ENCODE measurements around the gene ANKRD28. TPM values are rescaled to one million over a fixed set of nuclear protein-coding genes. Genes with fewer than 3 reads are reported as not detected.

The ANKRD28 gene
- total and polyA plus RNA-seq, 2 experiments from 2014 or later, result 15.2 to 61.3 TPM

GRCh38 chr3:15795651-15796308 is 2.0 kb downstream of the ANKRD28 start (continued):
- TF ChIP-seq REST (IDR thresholded peaks at IDR 0.05; ENCODE audit: unreplicated experiment), result no peak
- no peak for TF ChIP-seq POLR2AphosphoS5 (IDR thresholded peaks at IDR 0.05; ENCODE audit: low read depth)
- no peak for TF ChIP-seq CTCF (conservative IDR thresholded peaks at IDR 0.05; ENCODE audit: low read depth in 2 of 2)
- TF ChIP-seq, protein P1, sequence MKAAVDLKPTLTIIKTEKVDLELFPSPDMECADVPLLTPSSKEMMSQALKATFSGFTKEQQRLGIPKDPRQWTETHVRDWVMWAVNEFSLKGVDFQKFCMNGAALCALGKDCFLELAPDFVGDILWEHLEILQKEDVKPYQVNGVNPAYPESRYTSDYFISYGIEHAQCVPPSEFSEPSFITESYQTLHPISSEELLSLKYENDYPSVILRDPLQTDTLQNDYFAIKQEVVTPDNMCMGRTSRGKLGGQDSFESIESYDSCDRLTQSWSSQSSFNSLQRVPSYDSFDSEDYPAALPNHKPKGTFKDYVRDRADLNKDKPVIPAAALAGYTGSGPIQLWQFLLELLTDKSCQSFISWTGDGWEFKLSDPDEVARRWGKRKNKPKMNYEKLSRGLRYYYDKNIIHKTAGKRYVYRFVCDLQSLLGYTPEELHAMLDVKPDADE (IDR thresholded peaks at IDR 0.05), result no peak
- TF ChIP-seq JUNB (IDR thresholded peaks at IDR 0.05; ENCODE audit: unreplicated experiment), result no peak
- TF ChIP-seq NANOG (IDR thresholded peaks at IDR 0.05; ENCODE audit: borderline replicate concordance), result no peak
- TF ChIP-seq ZNF331 (CRISPR knock-in tag; IDR thresholded peaks at IDR 0.05; ENCODE audit: low read depth), result no peak
- TF ChIP-seq CREB1 (CRISPR knock-in tag; IDR thresholded peaks at IDR 0.05; ENCODE audit: low read depth), result no peak

DNA sequence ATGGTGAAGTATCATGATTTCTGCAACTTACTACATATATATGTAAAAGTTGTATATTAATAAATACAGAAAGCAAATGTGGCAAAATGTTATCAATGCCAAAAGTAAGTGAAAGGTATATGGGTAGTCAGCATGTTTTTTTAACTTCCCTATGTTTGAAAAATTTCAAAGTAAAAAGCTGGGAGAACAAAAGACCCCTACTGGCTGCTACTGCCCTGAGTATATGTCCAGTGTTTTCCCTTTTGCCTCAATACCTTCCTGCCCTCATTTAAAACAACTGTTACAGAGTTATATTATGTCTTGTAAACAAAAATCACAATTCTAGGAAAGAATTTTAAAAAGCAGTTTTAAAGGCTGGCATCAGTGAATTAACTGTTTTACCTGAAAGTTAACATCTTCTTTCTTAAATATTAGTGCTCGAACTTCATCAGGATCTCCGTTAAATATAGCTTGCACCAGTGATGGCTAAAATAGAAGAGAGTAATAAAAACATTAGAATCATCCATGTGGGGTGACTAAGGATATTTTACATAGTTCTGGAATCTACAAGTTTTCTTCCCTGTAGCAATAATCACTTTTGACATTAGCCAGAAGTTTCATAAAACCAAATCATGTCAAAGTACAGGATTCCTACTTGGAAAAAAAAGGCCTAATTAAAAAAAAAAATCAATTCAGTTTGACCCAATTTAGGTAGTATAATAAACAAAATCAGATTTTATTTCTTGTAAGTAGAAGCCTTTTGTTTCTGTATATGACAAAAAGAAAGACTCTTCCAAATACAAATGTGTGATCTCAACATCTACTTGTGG is 2.7 kb downstream of the ANKRD28 start:
- Histone ChIP-seq H3K4me3 (no peak overlapping the region), H3K27ac (ENCODE audit: low read depth) (no peak overlapping the region), H3K36me3 (ENCODE audit: insufficient read depth) (no peaks in the 10 kb centered on the region), H3K27me3 (ENCODE audit: insufficient read depth) (no peaks in the 10 kb centered on the region), H3K9me2 (ENCODE audit: insufficient read depth) (no peaks in the 10 kb centered on the region), H3K4me2 (no peak overlapping the region), H2AFZ (no peak overlapping the region), H3K4me1 (ENCODE audit: insufficient read depth) (peaks cover 32% of the 10 kb centered on the region), H3F3A (replicated peaks; ENCODE audit: low read depth) (no peaks in the 10 kb centered on the region), H4K20me1 (replicated peaks; ENCODE audit: insufficient read depth) (0 out of 2 replicates have a peak, but pooled peaks cover 2% of the 10 kb centered on the region), H3K79me2 (replicated peaks; ENCODE audit: insufficient read depth) (peaks cover 57% of the 10 kb centered on the region)
- Mint-ChIP-seq H3K9me3 (no peaks in the 10 kb centered on the region), H3K27ac (peak overlapping the region; percentile 13), H3K27me3 (ENCODE audit: insufficient read depth, low read depth, poor library complexity) (peaks cover 2% of the 10 kb centered on the region), H3K4me3 (no peak overlapping the region), H3K4me1 (peaks cover 33% of the 10 kb centered on the region), H3K36me3 (ENCODE audit: low read depth) (peaks cover 4% of the 10 kb centered on the region; the same call in 2 of the 3 replicates)
- DNase-seq (ENCODE audit: low spot score) (no peak), ATAC-seq (no peak)
- TF ChIP-seq EZH2phosphoT487 (IDR thresholded peaks at IDR 0.05; ENCODE audit: unreplicated experiment) (no peak), CREB1 (CRISPR knock-in tag; IDR thresholded peaks at IDR 0.05; ENCODE audit: low read depth) (no peak)
- TF ChIP-seq, protein P2, sequence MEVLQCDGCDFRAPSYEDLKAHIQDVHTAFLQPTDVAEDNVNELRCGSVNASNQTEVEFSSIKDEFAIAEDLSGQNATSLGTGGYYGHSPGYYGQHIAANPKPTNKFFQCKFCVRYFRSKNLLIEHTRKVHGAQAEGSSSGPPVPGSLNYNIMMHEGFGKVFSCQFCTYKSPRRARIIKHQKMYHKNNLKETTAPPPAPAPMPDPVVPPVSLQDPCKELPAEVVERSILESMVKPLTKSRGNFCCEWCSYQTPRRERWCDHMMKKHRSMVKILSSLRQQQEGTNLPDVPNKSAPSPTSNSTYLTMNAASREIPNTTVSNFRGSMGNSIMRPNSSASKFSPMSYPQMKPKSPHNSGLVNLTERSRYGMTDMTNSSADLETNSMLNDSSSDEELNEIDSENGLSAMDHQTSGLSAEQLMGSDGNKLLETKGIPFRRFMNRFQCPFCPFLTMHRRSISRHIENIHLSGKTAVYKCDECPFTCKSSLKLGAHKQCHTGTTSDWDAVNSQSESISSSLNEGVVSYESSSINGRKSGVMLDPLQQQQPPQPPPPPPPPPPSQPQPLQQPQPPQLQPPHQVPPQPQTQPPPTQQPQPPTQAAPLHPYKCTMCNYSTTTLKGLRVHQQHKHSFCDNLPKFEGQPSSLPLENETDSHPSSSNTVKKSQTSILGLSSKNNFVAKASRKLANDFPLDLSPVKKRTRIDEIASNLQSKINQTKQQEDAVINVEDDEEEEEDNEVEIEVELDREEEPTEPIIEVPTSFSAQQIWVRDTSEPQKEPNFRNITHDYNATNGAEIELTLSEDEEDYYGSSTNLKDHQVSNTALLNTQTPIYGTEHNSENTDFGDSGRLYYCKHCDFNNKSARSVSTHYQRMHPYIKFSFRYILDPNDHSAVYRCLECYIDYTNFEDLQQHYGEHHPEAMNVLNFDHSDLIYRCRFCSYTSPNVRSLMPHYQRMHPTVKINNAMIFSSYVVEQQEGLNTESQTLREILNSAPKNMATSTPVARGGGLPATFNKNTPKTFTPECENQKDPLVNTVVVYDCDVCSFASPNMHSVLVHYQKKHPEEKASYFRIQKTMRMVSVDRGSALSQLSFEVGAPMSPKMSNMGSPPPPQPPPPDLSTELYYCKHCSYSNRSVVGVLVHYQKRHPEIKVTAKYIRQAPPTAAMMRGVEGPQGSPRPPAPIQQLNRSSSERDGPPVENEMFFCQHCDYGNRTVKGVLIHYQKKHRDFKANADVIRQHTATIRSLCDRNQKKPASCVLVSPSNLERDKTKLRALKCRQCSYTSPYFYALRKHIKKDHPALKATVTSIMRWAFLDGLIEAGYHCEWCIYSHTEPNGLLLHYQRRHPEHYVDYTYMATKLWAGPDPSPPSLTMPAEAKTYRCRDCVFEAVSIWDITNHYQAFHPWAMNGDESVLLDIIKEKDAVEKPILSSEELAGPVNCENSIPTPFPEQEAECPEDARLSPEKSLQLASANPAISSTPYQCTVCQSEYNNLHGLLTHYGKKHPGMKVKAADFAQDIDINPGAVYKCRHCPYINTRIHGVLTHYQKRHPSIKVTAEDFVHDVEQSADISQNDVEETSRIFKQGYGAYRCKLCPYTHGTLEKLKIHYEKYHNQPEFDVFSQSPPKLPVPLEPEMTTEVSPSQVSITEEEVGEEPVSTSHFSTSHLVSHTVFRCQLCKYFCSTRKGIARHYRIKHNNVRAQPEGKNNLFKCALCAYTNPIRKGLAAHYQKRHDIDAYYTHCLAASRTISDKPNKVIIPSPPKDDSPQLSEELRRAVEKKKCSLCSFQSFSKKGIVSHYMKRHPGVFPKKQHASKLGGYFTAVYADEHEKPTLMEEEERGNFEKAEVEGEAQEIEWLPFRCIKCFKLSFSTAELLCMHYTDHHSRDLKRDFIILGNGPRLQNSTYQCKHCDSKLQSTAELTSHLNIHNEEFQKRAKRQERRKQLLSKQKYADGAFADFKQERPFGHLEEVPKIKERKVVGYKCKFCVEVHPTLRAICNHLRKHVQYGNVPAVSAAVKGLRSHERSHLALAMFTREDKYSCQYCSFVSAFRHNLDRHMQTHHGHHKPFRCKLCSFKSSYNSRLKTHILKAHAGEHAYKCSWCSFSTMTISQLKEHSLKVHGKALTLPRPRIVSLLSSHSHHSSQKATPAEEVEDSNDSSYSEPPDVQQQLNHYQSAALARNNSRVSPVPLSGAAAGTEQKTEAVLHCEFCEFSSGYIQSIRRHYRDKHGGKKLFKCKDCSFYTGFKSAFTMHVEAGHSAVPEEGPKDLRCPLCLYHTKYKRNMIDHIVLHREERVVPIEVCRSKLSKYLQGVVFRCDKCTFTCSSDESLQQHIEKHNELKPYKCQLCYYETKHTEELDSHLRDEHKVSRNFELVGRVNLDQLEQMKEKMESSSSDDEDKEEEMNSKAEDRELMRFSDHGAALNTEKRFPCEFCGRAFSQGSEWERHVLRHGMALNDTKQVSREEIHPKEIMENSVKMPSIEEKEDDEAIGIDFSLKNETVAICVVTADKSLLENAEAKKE (CRISPR knock-in tag; IDR thresholded peaks at IDR 0.05), result no peak
